ENCODE measurements around the gene WDR26. TPM values are rescaled to one million over a fixed set of nuclear protein-coding genes. Genes with fewer than 3 reads are reported as not detected.

WDR26 gene
- polyA plus RNA-seq, 6 donors from 2014 or later, result 2.0 to 5.8 (median 4.9) TPM

GRCh38 chr1:224402472-224403036 is 32.0 kb downstream of the WDR26 start:
- Mint-ChIP-seq H3K4me3 (no peak overlapping the region), H3K4me1 (peaks cover 0 to 13% (median 7%) of the 10 kb centered on the region in 3 donors), H3K36me3 (peaks cover 3 to 10% of the 10 kb centered on the region in 2 donors), H3K9me3 (no peaks in the 10 kb centered on the region), H3K27me3 (no peaks in the 10 kb centered on the region), H3K27ac (no peak overlapping the region)
- DNase-seq (no peak), ATAC-seq (ENCODE audit: low read depth in 2 of 2) (no peak)

DNA sequence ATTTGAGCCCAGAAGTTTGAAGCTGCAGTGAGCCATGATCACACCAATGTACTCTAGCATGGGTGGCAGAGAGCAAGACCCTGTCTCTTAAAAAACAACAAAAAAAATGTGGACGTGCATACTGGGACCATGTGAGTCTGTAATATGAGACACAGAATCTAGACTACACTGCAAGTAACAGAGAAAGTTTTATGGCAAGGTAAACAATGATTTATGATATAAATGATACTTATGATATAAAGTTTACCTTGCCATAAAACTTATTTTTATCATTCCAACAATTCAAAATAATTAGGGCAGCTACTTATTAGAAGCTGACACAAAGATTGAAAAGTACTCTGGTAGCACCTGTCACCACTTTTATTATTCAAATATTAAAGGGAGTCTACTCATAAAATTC is 34.7 kb downstream of the WDR26 start:
- Mint-ChIP-seq H3K27me3 (no peaks in the 10 kb centered on the region), H3K4me1 (peaks cover 0 to 3% (median 1%) of the 10 kb centered on the region in 3 donors), H3K9me3 (no peaks in the 10 kb centered on the region), H3K36me3 (peaks cover 11 to 21% of the 10 kb centered on the region in 2 donors), H3K27ac (no peak overlapping the region), H3K4me3 (no peak overlapping the region)
- no peak for ATAC-seq (ENCODE audit: low read depth in 2 of 2)
- DNase-seq, result no peak

GRCh38 chr1:224393294-224393693 is 41.3 kb downstream of the WDR26 start:
- Mint-ChIP-seq H3K4me3 (no peak overlapping the region), H3K27ac (no peak overlapping the region), H3K4me1 (no peaks in the 10 kb centered on the region), H3K9me3 (no peaks in the 10 kb centered on the region), H3K36me3 (peaks cover 11 to 27% of the 10 kb centered on the region in 2 donors), H3K27me3 (no peaks in the 10 kb centered on the region)
- DNase-seq, result no peak
- no peak for ATAC-seq (ENCODE audit: low read depth in 2 of 2)

DNA sequence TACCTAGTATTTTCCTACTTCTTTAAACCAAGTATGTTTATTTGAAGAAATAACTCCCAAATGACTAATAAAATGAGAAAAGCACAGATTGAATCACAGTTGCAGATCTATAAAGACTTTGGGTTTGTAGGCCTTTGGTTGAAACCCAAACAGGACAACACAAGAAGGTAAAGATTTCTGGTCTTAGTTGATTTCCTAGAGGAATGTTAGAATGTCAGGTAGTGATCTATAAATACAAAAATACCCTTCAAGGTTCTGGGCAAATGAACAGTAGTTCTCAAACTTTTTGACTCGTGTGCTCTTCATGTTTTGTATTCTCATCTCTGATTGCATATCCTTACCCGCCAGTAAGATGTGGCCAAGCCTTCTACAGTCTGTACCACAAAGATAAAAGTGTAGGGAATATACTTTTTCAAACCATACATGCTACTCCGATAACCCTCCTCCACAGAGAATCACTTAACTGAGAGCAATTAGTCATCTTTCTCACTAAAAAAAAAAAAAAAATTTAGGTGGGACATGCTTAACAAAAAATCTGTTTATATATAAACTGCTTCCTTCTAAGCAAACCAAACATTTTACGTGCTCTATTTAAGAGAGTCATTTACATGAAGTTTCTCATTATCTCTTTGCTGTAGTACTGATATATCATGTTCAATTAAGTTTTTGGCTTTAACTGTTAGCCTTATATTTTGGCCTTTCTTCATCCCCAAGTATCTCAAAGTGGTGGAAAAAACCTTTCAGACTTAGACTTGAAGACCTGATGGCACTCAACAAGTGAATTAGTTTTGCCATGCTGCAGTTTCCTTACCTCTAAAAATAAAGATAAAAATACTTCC is 42.0 kb downstream of the WDR26 start:
- no peaks in the 10 kb centered on the region for H3K27me3 Mint-ChIP-seq
- peaks cover 11 to 24% of the 10 kb centered on the region in 2 donors for H3K36me3 Mint-ChIP-seq
- no peak for ATAC-seq (ENCODE audit: low read depth in 2 of 2)

GRCh38 chr1:224390517-224390916 is 44.1 kb downstream of the WDR26 start:
- no peak for ATAC-seq (ENCODE audit: low read depth in 2 of 2)

More for the DNA sequence above, 42.0 kb downstream of the WDR26 start:
- Mint-ChIP-seq H3K4me3 (no peak overlapping the region), H3K27ac (peak overlapping the region in 2 of 6 donors; percentile 12 to 59), H3K4me1 (no peaks in the 10 kb centered on the region), H3K9me3 (no peaks in the 10 kb centered on the region)
- DNase-seq, result no peak

GRCh38 chr1:224387943-224388342 is 46.7 kb downstream of the WDR26 start:
- ATAC-seq (ENCODE audit: low read depth in 2 of 2) (no peak), DNase-seq (no peak)
- no peak overlapping the region for H3K27ac Mint-ChIP-seq
- no peaks in the 10 kb centered on the region for H3K27me3 Mint-ChIP-seq
- H3K4me1 Mint-ChIP-seq, result no peaks in the 10 kb centered on the region
- no peak overlapping the region for H3K4me3 Mint-ChIP-seq
- H3K9me3 Mint-ChIP-seq, result no peaks in the 10 kb centered on the region
- H3K36me3 Mint-ChIP-seq, result peaks cover 6% of the 10 kb centered on the region in 2 donors

More at GRCh38 chr1:224390517-224390916, 44.1 kb downstream of the WDR26 start:
- DNase-seq, result no peak
- Mint-ChIP-seq H3K27me3 (no peaks in the 10 kb centered on the region), H3K4me3 (no peak overlapping the region), H3K36me3 (peaks cover 0 to 6% of the 10 kb centered on the region in 2 donors), H3K9me3 (no peaks in the 10 kb centered on the region), H3K4me1 (no peaks in the 10 kb centered on the region), H3K27ac (peak overlapping the region in 1 of 6 donors; percentile 39)

- H3K27me3 Mint-ChIP-seq, result no peaks in the 10 kb centered on the region
- H3K4me3 Mint-ChIP-seq, result no peak overlapping the region
- peak overlapping the region in 2 of 6 donors; percentile 16 to 34 for H3K27ac Mint-ChIP-seq
- H3K9me3 Mint-ChIP-seq, result no peaks in the 10 kb centered on the region
- peaks cover under 1 to 6% of the 10 kb centered on the region in 2 donors for H3K36me3 Mint-ChIP-seq
- ATAC-seq (ENCODE audit: low read depth in 2 of 2), result no peak
- no peak for DNase-seq
- no peaks in the 10 kb centered on the region for H3K4me1 Mint-ChIP-seq
Observed at GRCh38 chr1:224387302-224387912, 47.2 kb downstream of the WDR26 start.

GRCh38 chr1:224383218-224383617 is 51.4 kb downstream of the WDR26 start:
- H3K9me3 Mint-ChIP-seq, result no peaks in the 10 kb centered on the region
- H3K36me3 Mint-ChIP-seq, result peaks cover 0 to 6% of the 10 kb centered on the region in 2 donors
- no peaks in the 10 kb centered on the region for H3K27me3 Mint-ChIP-seq
- H3K4me1 Mint-ChIP-seq, result peaks cover 18 to 23% (median 21%) of the 10 kb centered on the region in 3 donors
- H3K27ac Mint-ChIP-seq, result no peak overlapping the region
- ATAC-seq (ENCODE audit: low read depth in 2 of 2), result no peak
- no peak overlapping the region for H3K4me3 Mint-ChIP-seq
- no peak for DNase-seq

- H3K36me3 Mint-ChIP-seq, result peaks cover 4 to 11% of the 10 kb centered on the region in 2 donors
- no peaks in the 10 kb centered on the region for H3K27me3 Mint-ChIP-seq
- DNase-seq, result no peak
- H3K27ac Mint-ChIP-seq, result peak overlapping the region in 1 of 6 donors; percentile 34
- no peaks in the 10 kb centered on the region for H3K9me3 Mint-ChIP-seq
- no peak for ATAC-seq (ENCODE audit: low read depth in 2 of 2)
- peaks cover 18 to 25% (median 21%) of the 10 kb centered on the region in 3 donors for H3K4me1 Mint-ChIP-seq
- no peak overlapping the region for H3K4me3 Mint-ChIP-seq
Observed at GRCh38 chr1:224381880-224382548, 52.6 kb downstream of the WDR26 start.

DNA sequence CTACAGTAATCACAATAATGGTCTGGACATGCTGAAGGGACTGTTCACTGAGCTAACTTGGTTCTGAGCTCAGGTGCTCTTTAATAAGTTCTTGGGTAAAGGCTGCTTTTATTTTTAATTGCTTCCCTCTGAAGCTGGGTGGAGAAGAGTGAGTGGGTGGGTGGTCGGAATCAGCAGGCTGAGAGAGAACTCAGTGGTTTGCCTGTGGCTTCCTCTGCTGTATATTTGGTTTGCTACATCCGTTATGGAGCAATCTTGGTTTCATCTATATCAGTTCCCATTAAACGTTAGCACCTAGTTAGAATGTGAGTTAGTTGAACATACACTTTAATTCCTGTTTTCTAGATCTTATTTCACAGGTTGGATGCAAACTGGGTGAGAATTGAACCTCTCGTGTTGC is 54.6 kb downstream of the WDR26 start:
- ATAC-seq (ENCODE audit: low read depth in 2 of 2), result peak; percentile 35 to 77
- Mint-ChIP-seq H3K4me1 (peaks cover 18 to 25% (median 21%) of the 10 kb centered on the region in 3 donors), H3K36me3 (peaks cover 5 to 26% of the 10 kb centered on the region in 2 donors)

GRCh38 chr1:224378855-224379631 is 55.6 kb downstream of the WDR26 start:
- H3K27ac Mint-ChIP-seq, result peak overlapping the region in 2 of 6 donors; percentile 32 to 33
- no peaks in the 10 kb centered on the region for H3K27me3 Mint-ChIP-seq
- DNase-seq (peak; percentile 5), ATAC-seq (ENCODE audit: low read depth in 2 of 2) (peak; percentile 52 to 58)
- no peaks in the 10 kb centered on the region for H3K9me3 Mint-ChIP-seq
- H3K36me3 Mint-ChIP-seq, result peaks cover 8 to 28% of the 10 kb centered on the region in 2 donors
- peak overlapping the region in 1 of 8 donors; percentile 58 for H3K4me3 Mint-ChIP-seq
- H3K4me1 Mint-ChIP-seq, result peaks cover 19 to 25% (median 21%) of the 10 kb centered on the region in 3 donors

More for the DNA sequence above, 54.6 kb downstream of the WDR26 start:
- peak overlapping the region in 1 of 6 donors; percentile 18 for H3K27ac Mint-ChIP-seq
- peak overlapping the region in 6 of 8 donors; percentile 50 to 66 (median 58) for H3K4me3 Mint-ChIP-seq
- H3K9me3 Mint-ChIP-seq, result no peaks in the 10 kb centered on the region
- DNase-seq, result peak; percentile 6
- H3K27me3 Mint-ChIP-seq, result no peaks in the 10 kb centered on the region

DNA sequence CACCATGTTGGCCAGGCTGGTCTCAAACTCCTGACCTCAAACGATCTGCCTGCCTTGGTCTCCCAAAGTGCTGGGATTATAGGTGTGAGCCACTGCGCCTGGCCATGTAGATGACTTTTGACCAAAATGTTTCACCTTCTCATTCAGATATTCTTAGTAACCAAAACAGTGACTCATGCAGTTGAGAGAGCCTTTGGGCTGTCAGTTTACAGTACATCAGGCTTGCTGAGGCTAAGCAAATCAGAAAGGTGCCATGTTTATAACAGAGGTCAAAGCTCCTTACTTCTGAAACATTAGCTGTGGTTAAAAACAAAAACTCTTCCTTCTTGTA is 57.0 kb downstream of the WDR26 start:
- ATAC-seq (ENCODE audit: low read depth in 2 of 2), result no peak
- H3K36me3 Mint-ChIP-seq, result peaks cover 11 to 28% of the 10 kb centered on the region in 2 donors
- no peaks in the 10 kb centered on the region for H3K27me3 Mint-ChIP-seq
- peaks cover 21 to 25% (median 21%) of the 10 kb centered on the region in 3 donors for H3K4me1 Mint-ChIP-seq
- no peak for DNase-seq
- no peaks in the 10 kb centered on the region for H3K9me3 Mint-ChIP-seq
- H3K27ac Mint-ChIP-seq, result peak overlapping the region in 1 of 6 donors; percentile 15
- H3K4me3 Mint-ChIP-seq, result no peak overlapping the region

All from naive B cell (primary cell).